Suprapubic skin (tissue), 3 donors: Measurements from ENCODE around the gene SH3BP4.

Source experiments
- CTCF ChIP-seq, 2 donors: fragments of 200-600 bp in 1 of 2; fragments of 450-650 bp in 1 of 2; sonication (generic) in 1 of 2; IDR thresholded peaks; one replicate each; pipeline ENCODE4 v1.5.1; 2016 to 2019; ENCODE audit warnings: antibody characterized with exemption in 2 of 2, mild to moderate bottlenecking in 1 of 2, moderate library complexity in 1 of 2
- EP300 ChIP-seq: sonication (generic); formaldehyde crosslinking; IDR thresholded peaks from one replicate; pipeline ENCODE4 v1.6.1; 2017; ENCODE audit warnings: antibody characterized with exemption

- TF ChIP-seq EP300 (no peak), CTCF (IDR thresholded peaks at IDR 0.05) (no peak)
Observed at GRCh38 chr2:234970477-234970882, 18.7 kb downstream of the SH3BP4 start.
